ENCODE measurements around the gene PPP1R3A.

GRCh38 chr7:113936535-113936934, 17.7 kb upstream of the PPP1R3A start:
- TF ChIP-seq CTCF (conservative IDR thresholded peaks at IDR 0.05) = no peak
- TF ChIP-seq EZH2 (IDR thresholded peaks at IDR 0.05; ENCODE audit: low read depth) = no peak

Measured in PC-9 (cell line).